ENCODE data around the gene ABLIM1.
"Not testable (repeated sequence)": the region's sequence is repeated elsewhere in the genome, so short reads cannot be mapped to it uniquely, and the experiment has no call there.

The ABLIM1 gene

DNA sequence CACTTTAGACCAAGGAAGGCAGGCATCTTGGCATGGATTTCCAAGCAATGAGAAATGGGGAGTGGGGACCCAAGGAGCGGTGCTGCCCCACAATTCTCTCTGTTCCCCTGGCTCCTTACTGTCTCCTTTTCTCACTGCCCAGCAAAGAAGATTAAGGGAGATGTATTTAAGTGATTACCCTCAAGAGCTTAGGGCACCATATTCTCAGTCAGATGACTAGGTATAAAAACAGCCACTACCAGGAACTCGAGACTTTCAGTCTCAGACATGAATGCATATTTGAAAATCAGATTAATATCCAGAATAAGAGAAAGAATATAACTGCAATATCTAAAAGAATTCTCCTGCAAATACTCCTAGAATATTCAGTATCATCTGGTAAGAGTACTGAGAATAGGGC lies at the start of gene ABLIM1:
Gene ABLIM1, minus strand, starts transcription at position 101 of the 400 bp plus-strand sequence. Its CDS starts 75 bp downstream, at position 26.
- no peak for DNase-seq

- DNase-seq: no peak
These were observed 48.5 kb upstream of the ABLIM1 start for GRCh38 chr10:114706458-114707055.

DNA sequence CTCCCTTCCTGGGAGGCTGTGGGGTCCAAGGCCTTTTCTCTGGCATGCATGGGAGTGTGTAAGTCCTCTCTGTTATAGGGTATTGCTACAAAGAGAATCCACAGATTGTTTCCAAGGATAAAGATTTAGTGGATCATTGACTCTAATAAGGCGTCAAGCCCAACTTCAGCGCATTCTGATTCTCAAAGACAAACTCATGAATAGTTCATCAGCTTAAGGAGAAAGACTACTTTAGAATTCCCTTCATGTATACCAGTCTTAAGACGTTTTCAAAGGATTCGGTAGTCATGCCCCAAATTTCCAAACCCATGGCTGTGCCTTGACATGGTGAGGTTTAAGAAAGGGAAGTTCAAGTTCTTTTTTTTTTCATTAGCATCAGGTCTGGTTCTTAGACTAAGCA lies 46.6 kb upstream of the ABLIM1 start:
- no peak for DNase-seq

DNA sequence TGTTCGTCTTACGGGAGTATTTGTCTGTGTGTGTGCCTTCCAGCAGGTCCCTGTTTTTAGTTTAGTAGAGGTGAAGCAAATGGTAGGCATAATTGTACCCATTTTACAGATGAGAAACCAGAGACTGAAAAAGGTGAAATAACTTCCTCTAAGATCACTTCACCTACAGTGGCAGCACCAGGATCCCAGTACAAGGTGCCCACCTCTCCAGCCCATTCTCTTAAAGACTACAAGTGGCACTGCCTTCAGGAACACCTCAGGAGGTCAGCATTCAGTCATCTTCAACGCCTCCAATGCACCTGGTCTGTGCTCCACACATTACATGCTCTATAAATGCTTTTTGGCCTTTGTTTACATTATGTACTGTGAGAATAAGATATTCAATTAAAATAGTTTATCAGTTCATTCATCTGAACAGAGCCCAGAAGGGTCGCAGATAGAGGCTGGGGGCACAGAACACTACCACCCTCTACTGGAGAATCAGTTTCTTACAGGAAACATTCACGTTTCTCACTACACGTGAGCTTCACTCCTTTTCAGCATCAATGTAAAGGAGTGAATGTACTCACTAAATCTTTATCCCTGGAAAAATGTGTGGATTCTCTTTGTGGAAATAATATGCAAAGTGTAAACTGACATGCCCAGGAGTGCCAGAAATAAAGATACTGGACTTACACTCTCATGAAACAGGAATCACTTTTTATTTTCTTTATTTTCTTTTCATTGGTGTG lies 45.5 kb upstream of the ABLIM1 start:
- DNase-seq: peak; percentile 41

- DNase-seq: no peak
These were observed 40.4 kb upstream of the ABLIM1 start for GRCh38 chr10:114698271-114699061.

DNA sequence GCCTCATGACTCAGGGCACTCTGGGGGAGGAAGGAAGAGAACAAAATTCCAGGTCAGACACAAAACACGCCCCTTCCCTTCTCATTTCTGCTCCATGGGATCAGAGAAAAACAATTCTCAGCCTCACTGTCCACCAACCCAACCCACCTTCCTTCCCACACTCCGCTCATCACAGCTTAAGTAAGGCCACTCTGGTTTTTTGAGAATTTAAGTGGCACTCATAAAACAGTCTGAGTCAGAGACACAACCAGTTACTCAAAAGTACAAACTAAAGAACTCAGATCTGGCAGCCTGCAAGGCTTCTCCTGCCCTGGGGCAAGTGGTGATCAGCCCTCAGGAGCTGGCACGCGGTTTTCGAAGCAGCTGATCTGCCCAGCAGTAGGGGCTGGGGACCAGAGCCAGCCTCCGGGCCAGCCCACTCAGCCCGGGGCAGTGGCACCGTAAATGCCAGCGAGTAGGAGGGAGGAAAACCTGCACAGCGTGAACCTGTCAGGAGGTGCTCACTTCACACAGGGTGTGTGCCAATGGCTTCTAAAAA lies 39.1 kb upstream of the ABLIM1 start:
- DNase-seq: no peak

DNA sequence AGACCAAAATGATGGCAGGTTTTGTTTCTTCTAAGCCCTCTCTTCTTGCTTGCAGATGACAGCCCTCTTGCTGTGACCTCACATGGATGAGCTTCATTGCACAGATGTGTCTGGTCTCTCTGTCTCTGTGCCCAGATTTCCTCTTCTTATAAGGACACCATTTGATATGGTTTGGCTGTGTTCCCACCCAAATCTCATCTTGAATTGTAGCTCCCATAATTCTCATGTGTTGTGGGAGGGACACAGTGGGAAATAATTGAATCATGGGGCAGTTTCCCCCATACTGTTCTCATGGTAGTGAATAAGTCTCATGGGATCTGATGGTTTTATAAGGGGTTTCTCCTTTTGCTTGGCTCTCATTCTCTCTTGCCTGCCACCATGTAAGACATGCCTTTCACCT lies 38.2 kb upstream of the ABLIM1 start:
- not testable (repeated sequence) for DNase-seq

DNA sequence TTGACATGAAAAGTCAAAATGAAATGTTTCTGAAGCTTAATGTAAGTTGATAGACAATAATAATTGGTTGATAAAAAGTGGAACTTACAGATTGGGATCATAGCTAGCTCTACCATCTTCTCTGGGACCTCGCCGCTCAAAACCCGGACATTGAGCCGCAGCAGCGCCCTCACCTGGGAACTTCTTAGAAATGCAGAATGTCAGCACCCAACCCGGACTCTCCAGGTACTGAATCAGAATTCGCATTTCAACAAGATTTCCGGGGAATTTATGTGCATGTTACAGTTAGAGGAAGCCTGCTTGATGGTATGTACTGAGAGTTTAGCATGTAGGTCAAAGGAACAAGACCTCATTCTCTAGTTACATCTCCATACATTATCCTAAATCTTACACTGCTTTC lies 36.7 kb upstream of the ABLIM1 start:
- peak; percentile 58 for DNase-seq

- no peak for DNase-seq
These were observed 36.0 kb upstream of the ABLIM1 start for GRCh38 chr10:114694062-114694461.

GRCh38 chr10:114691442-114691941 lies 33.4 kb upstream of the ABLIM1 start:
- no peak for DNase-seq

GRCh38 chr10:114688786-114689185 lies 30.7 kb upstream of the ABLIM1 start:
- no peak for DNase-seq

GRCh38 chr10:114687459-114687858 lies 29.4 kb upstream of the ABLIM1 start:
- DNase-seq: no peak

DNA sequence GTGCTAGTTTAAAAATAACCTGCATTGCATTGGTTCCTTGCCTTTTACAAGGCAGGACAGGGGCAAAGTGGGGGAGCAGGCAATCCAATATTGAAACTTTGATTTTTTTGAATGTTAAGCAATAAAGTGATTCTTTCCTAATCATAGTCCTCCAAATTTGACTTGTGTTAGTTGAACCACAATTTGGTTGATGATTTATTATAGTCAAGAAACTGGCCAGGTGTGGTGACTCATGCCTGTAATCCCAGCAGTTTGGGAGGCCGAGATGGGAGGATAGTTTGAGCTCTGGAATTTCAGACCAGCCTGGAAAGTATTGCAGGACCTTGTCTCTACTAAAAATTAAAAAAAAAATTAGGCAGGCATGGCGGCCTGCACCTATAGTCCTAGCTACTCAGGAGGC lies 27.9 kb upstream of the ABLIM1 start:
- DNase-seq: no peak

DNA sequence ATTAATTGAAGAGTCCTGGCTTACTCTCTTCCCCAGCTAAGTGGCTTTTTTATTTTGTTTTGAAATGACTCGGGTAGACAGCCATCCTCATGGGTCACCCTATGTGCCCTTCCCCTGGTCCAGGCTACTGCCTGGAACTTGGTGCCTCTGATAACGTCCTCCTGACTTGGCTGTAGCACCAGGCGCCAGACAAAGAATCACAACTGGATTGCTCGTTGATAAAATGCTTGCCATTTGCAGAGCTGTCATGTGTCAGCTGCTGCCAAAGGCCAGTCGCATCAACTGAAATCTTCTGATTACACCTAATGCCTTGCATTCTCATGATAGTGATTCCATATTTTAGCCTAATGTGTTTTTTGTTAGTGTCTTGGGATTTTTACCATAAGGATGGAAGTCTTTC lies 27.4 kb upstream of the ABLIM1 start:
- DNase-seq: no peak

DNA sequence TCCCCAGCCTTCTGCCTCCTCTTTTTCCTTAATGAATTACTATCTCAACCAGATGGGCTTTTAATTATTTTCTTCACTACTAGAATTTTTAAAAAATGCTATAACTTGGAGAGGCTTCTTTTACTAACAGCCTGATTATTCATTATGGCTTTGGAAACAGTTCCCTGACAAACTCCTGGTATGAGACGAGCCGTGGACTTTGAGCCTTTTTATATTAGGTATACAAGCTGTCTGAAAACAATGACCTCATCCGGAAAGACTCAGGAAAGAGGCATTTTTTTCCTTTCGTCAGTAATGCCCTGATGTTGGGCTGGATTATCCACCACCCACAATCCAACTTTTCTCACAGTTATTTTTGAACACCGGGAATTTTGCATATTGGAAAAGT lies 26.7 kb upstream of the ABLIM1 start:
- DNase-seq: no peak

- DNase-seq: no peak
These were observed 26.2 kb upstream of the ABLIM1 start for GRCh38 chr10:114684084-114684821.

DNA sequence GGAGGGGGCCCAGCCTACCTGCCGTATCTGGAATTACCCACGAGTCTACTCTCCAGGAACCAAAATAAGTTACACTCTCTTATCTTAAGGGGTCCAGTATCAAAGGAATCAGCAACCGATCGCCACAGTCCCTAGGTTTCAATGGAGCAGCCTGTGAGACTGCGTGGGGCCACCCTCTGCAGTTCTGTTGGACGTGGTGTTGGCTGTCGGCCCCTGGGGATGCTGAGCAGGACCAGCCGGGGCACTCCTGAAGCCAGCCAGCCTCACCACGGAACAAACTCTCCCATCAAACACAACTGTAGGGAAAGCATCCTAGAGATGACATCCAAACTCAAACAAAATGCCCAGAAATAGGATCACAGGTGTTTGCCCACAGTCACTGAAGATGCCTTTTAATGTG lies 25.5 kb upstream of the ABLIM1 start:
- no peak for DNase-seq

GRCh38 chr10:114683162-114683561 lies 25.1 kb upstream of the ABLIM1 start:
- DNase-seq: no peak

DNA sequence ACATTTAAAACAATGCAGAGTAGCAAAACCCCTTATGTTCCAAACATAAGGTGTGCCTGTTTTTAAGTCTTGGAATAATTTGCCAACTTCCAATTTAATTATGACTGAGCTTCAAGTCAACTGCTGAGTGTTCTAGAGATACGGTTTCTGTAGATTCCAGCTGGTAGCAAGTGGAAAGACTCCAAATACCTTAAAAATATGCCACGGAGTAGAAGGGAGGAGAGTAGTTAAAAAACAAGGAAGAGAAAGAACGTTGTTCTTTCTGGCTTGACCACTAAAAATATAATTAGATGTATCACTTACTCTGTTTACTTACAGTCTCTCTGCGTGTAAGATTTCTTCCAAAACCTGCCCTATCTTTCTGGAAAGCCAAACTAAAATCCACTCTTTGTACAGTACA lies 24.5 kb upstream of the ABLIM1 start:
- DNase-seq: no peak

DNA sequence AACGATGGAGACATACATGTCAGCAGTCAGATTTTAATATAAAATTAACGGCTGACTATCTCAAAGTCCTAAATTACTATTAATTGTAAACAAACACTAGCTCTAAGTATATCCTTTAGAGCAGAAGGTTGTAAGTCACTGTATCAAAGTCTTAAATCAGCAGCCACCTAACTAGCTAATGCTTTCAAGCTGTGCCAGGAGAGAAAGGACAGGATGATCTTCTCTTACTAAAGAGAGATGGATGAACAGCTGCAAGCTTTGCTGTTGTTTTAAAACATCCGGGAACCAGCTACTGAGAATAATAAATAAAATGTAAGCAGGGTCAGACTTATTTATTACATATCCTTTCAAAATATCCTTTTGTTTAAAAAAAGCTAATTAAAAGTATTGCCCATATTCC lies 24.0 kb upstream of the ABLIM1 start:
- no peak for DNase-seq

- no peak for DNase-seq
These were observed 23.5 kb upstream of the ABLIM1 start for GRCh38 chr10:114681542-114681941.

- DNase-seq: no peak
These were observed 22.6 kb upstream of the ABLIM1 start for GRCh38 chr10:114680543-114681117.

All from OCI-M1 (cell line).